HEK293T (cell line): ENCODE data around the gene VAX1.

Experiments
- FOXK2 ChIP-seq: fragments of 450-650 bp; IDR thresholded peaks from 2 replicates; pipeline ENCODE4 v1.6.1; 2016; ENCODE audit warnings: mild to moderate bottlenecking
- HDGF ChIP-seq: fragments of 450-650 bp; IDR thresholded peaks from 2 replicates; pipeline ENCODE4 v1.6.1; 2017; ENCODE audit warnings: antibody characterized with exemption, borderline replicate concordance
- SUZ12 ChIP-seq: fragments of 450-650 bp; IDR thresholded peaks from 2 replicates; pipeline ENCODE4 v1.6.1; 2016; ENCODE audit warnings: mild to moderate bottlenecking

GRCh38 chr10:117161386-117162033 is 23.4 kb upstream of the VAX1 start:
- TF ChIP-seq FOXK2 (no peak), HDGF (no peak), SUZ12 (no peak)
